ENCODE results near the gene ELP2. TPM values are rescaled to one million over a fixed set of nuclear protein-coding genes. Genes with fewer than 3 reads are reported as not detected.

Gene ELP2
- total and polyA plus RNA-seq, 9 of the 15 experiments (the other 6 are each of a cell fraction or from before 2014, with no cell fraction given) = 76.8 to 192 (median 140) TPM

DNA sequence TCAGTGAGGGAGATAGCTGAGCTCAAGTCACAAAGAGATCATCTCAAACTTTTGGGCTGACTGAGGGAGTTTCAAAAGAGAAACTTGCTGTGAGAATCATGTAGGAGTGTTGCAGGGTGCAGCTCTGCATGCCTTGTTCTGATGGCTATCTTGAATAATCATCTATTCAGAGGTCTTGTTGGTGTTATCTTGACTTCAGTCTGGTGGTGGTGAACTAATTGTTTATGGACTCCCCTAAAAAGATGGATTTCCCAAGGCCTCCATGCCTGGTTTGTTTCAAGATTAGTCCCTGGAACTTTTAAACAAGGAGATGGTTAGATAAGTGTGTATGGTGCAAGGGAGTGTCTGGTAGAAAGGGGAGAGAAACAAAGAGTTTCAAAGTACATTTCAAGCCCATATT, 30.4 kb upstream of the ELP2 start:
- in situ Hi-C loops (cut with MboI) = loop anchor here (10.0 kb wide), 1 partner anchor 655 kb away; no protein-coding TSS in a partner anchor
- H3K79me2 ChIP-seq (ENCODE audit: control insufficient read depth, insufficient read depth, low read length) = no peaks in the 10 kb centered on the region
- no peak overlapping the region for H3K9ac ChIP-seq (ENCODE audit: insufficient read depth in 1 of 2, low read depth in 2 of 2, low read length in 2 of 2)
- no peak overlapping the region for H2AFZ ChIP-seq (ENCODE audit: low read depth, low read length)
- H3K9me3 ChIP-seq (replicated peaks; ENCODE audit: control insufficient read depth, insufficient read depth, low read depth, low read length) = no peaks in the 10 kb centered on the region; the same call in 1 of the 2 replicates
- no TSS peak for BruUV-seq (replicated peaks)
- no peaks in the 10 kb centered on the region for H3K9me1 ChIP-seq (ENCODE audit: control insufficient read depth, insufficient read depth, low read length)
- no peak overlapping the region for H3K4me3 ChIP-seq
- H4K20me1 ChIP-seq (replicated peaks; ENCODE audit: control insufficient read depth, insufficient read depth, low read length) = no peaks in the 10 kb centered on the region
- DNase-seq (ENCODE audit: extremely low read depth in 1 of 4, low spot score in 3 of 4) (no peak), FAIRE-seq (no peak), ATAC-seq (no peak; the same call in 2 of the 3 replicates)
- POLR2A ChIA-PET = interaction anchor here (1.3 kb wide), 1 partner anchor 11 kb away, joined by 3 read pairs; no protein-coding TSS in a partner anchor
- H3K4me2 ChIP-seq (ENCODE audit: insufficient read depth, low read length) = no peak overlapping the region
- H3K4me1 ChIP-seq (replicated peaks in 1 of 2; ENCODE audit: control insufficient read depth in 2 of 2, insufficient read depth in 2 of 2, low read length in 2 of 2) = no peaks in the 10 kb centered on the region; a peak in 1 of 5 replicates
- no peak overlapping the region for H3K27ac ChIP-seq (ENCODE audit: extremely low read depth, low read depth, low read length)
- CTCF ChIA-PET (ENCODE audit: low intra/inter-chr PET ratio) = no interaction called here
- peaks cover 2 to 4% of the 10 kb centered on the region in 2 experiments; a peak in 2 of 5 replicates for H3K27me3 ChIP-seq (ENCODE audit: control insufficient read depth in 2 of 2, insufficient read depth in 2 of 2, low read length in 2 of 2)
- intact Hi-C loops (cut with micrococcal nuclease) = loop anchor here (5.0 kb wide), 2 partner anchors 313 to 342 kb away; no protein-coding TSS in a partner anchor
- H3K36me3 ChIP-seq (ENCODE audit: control insufficient read depth, insufficient read depth, low read length) = no peaks in the 10 kb centered on the region
- TF ChIP-seq TEAD1 (CRISPR knock-in tag; IDR thresholded peaks at IDR 0.05) = 0 out of 4 replicates have a peak, but pooled peaks of 1 of the 2 experiments have one; percentile 30
- TF ChIP-seq PPARD (CRISPR knock-in tag; IDR thresholded peaks at IDR 0.05) = no peak
- TF ChIP-seq STAT5A (IDR thresholded peaks at IDR 0.05; ENCODE audit: borderline replicate concordance, low read length) = no peak
- no peak for TF ChIP-seq KDM4B (IDR thresholded peaks at IDR 0.05; ENCODE audit: borderline replicate concordance in 2 of 2, low read depth in 1 of 2)
- no peak for TF ChIP-seq ZNF146 (CRISPR knock-in tag; IDR thresholded peaks at IDR 0.05; ENCODE audit: unreplicated experiment)
- TF ChIP-seq HDAC1 (IDR thresholded peaks at IDR 0.05) = no peak
- no peak for TF ChIP-seq THRB (CRISPR knock-in tag; conservative IDR thresholded peaks at IDR 0.05)
- no peak for TF ChIP-seq ZNF785 (CRISPR knock-in tag; IDR thresholded peaks at IDR 0.05)
- TF ChIP-seq, protein P1, sequence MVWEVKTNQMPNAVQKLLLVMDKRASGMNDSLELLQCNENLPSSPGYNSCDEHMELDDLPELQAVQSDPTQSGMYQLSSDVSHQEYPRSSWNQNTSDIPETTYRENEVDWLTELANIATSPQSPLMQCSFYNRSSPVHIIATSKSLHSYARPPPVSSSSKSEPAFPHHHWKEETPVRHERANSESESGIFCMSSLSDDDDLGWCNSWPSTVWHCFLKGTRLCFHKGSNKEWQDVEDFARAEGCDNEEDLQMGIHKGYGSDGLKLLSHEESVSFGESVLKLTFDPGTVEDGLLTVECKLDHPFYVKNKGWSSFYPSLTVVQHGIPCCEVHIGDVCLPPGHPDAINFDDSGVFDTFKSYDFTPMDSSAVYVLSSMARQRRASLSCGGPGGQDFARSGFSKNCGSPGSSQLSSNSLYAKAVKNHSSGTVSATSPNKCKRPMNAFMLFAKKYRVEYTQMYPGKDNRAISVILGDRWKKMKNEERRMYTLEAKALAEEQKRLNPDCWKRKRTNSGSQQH (CRISPR knock-in tag; IDR thresholded peaks at IDR 0.05) = no peak
- peak; percentile 49 for TF ChIP-seq CBFA2T3 (IDR thresholded peaks at IDR 0.05)
- TF ChIP-seq BCOR (IDR thresholded peaks at IDR 0.05) = no peak
- no peak for TF ChIP-seq FOS (IDR thresholded peaks at IDR 0.05; ENCODE audit: extremely low read depth, insufficient read length)
- TF ChIP-seq TEAD4 (IDR thresholded peaks at IDR 0.05; ENCODE audit: low read length) = no peak
- TF ChIP-seq TEAD4 (CRISPR knock-in tag; IDR thresholded peaks at IDR 0.05; ENCODE audit: borderline replicate concordance) = no peak
- peak; percentile 31; the same call in 1 of the 2 replicates for TF ChIP-seq TAL1 (IDR thresholded peaks at IDR 0.05)
- TF ChIP-seq TCF3 (CRISPR knock-in tag; IDR thresholded peaks at IDR 0.05) = no peak
- no peak for TF ChIP-seq MEIS2 (IDR thresholded peaks at IDR 0.05; ENCODE audit: partially characterized antibody)
- TF ChIP-seq RFX7 (CRISPR knock-in tag; IDR thresholded peaks at IDR 0.05) = no peak
- TF ChIP-seq HNRNPL (IDR thresholded peaks at IDR 0.05; ENCODE audit: low read depth, low read length) = no peak
- TF ChIP-seq MAFG (tag; conservative IDR thresholded peaks at IDR 0.05) = no peak
- TF ChIP-seq MIER1 (IDR thresholded peaks at IDR 0.05; ENCODE audit: low read depth) = no peak
- no peak for TF ChIP-seq ZNF274 (IDR thresholded peaks at IDR 0.05; ENCODE audit: borderline replicate concordance, low read depth, low read length)
- TF ChIP-seq, protein P2, sequence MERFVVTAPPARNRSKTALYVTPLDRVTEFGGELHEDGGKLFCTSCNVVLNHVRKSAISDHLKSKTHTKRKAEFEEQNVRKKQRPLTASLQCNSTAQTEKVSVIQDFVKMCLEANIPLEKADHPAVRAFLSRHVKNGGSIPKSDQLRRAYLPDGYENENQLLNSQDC (CRISPR knock-in tag; IDR thresholded peaks at IDR 0.05) = no peak
- peak; percentile 37 for TF ChIP-seq GATA2 (CRISPR knock-in tag; IDR thresholded peaks at IDR 0.05)

Measured in K562 (cell line).